Measurements from ENCODE around the gene HOXA4. TPM values are rescaled to one million over a fixed set of nuclear protein-coding genes. Genes with fewer than 3 reads are reported as not detected.

HOXA4 gene
- polyA plus RNA-seq, 3 donors, result 0.48 TPM; not detected in 2

DNA sequence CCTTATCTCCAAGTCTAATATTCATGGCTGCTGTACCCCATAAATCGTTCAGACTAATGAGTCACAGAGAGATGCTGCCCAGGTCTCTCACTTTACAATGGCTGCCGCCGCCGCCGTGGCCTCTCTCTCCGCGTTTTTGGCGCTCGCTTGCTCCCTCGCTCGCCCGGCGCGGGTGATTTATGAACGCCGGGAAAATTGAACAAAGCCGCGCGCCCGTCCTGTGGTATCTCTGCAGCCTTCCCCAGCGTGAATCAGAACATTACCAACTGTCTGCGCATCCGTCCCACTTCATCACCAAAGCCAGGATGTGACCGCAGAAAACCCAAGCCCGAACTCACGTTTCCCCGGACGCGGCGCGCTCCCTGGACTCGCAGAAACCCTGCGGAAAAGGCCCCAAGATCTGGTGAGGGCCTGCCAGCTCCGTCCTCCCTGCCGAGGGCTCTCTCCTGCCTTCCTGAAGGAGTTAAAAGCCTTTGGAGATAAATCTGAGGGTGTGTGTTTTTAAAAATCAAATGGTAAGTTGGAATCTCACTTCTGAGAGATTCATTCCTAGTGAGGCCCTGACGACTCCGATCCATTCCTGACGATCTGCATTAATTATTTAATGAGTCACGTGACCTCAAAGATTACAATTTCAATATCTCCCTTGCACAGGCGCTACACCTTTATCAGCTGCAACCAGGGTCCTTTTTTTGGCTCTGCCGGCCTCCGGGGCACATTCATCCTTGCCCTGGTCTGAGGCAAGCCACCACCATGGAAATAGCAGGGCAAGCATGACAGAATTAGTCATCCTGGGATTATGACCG lies 6.3 kb downstream of the HOXA4 start:
- Histone ChIP-seq H3K36me3 (replicated peaks in 1 of 2; ENCODE audit: control insufficient read depth in 1 of 2, insufficient read depth in 2 of 2, low read length in 2 of 2) (no peaks in the 10 kb centered on the region), H3K4me2 (replicated peaks; ENCODE audit: extremely low read depth, low read length, poor library complexity, severe bottlenecking) (no peak overlapping the region), H3K79me2 (ENCODE audit: insufficient read depth, low read length) (no peaks in the 10 kb centered on the region), H3K27me3 (ENCODE audit: control insufficient read depth in 2 of 2, insufficient read depth in 2 of 2, low read length in 2 of 2) (no peaks in the 10 kb centered on the region), H3K4me3 (replicated peaks in 1 of 3; ENCODE audit: low read depth in 2 of 3, low read length in 3 of 3) (no peak overlapping the region), H3K27ac (ENCODE audit: low read depth in 1 of 2, low read length in 2 of 2) (no peak overlapping the region), H4K20me1 (ENCODE audit: insufficient read depth, low read length) (no peaks in the 10 kb centered on the region), H3K4me1 (ENCODE audit: control insufficient read depth in 1 of 2, insufficient read depth in 2 of 2, low read length in 2 of 2) (no peaks in the 10 kb centered on the region), H3K9me3 (replicated peaks in 1 of 2; ENCODE audit: control insufficient read depth in 1 of 2, insufficient read depth in 1 of 2, low read length in 2 of 2) (no peaks in the 10 kb centered on the region), H3K9ac (ENCODE audit: insufficient read depth, low read length, poor library complexity, severe bottlenecking) (no peak overlapping the region), H2AFZ (ENCODE audit: insufficient read depth, low read depth, low read length, poor library complexity, severe bottlenecking) (no peak overlapping the region)
- no peak overlapping the region for H3K27ac Mint-ChIP-seq
- intact Hi-C loops (cut with micrococcal nuclease), result no loop called here
- 97% methylated on average over 38 of the region's 43 CpGs for WGBS (ENCODE audit: insufficient coverage)
- H3K4me3 Mint-ChIP-seq, result no peak overlapping the region
- peaks cover 6% of the 10 kb centered on the region for H3K4me1 Mint-ChIP-seq
- H3K9me3 Mint-ChIP-seq, result peaks cover 0 to 3% (median 0%) of the 10 kb centered on the region in 7 donors
- TF ChIP-seq, protein P1, sequence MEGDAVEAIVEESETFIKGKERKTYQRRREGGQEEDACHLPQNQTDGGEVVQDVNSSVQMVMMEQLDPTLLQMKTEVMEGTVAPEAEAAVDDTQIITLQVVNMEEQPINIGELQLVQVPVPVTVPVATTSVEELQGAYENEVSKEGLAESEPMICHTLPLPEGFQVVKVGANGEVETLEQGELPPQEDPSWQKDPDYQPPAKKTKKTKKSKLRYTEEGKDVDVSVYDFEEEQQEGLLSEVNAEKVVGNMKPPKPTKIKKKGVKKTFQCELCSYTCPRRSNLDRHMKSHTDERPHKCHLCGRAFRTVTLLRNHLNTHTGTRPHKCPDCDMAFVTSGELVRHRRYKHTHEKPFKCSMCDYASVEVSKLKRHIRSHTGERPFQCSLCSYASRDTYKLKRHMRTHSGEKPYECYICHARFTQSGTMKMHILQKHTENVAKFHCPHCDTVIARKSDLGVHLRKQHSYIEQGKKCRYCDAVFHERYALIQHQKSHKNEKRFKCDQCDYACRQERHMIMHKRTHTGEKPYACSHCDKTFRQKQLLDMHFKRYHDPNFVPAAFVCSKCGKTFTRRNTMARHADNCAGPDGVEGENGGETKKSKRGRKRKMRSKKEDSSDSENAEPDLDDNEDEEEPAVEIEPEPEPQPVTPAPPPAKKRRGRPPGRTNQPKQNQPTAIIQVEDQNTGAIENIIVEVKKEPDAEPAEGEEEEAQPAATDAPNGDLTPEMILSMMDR (IDR thresholded peaks at IDR 0.05), result no peak
- peaks cover 4 to 7% (median 4%) of the 10 kb centered on the region in 3 donors for H3K27me3 Mint-ChIP-seq (ENCODE audit: low read depth in 3 of 3)
- H3K36me3 Mint-ChIP-seq, result peaks cover 0 to 2% of the 10 kb centered on the region in 2 donors
- DNase-seq, result no peak

GRCh38 chr7:27123477-27124053 lies 7.0 kb downstream of the HOXA4 start:
- intact Hi-C loops (cut with micrococcal nuclease), result no loop called here
- 98% methylated on average over 14 of the region's 26 CpGs for WGBS (ENCODE audit: insufficient coverage)
- no peak overlapping the region for H2AFZ ChIP-seq (ENCODE audit: insufficient read depth, low read depth, low read length, poor library complexity, severe bottlenecking)

More at GRCh38 chr7:27123477-27124053, 7.0 kb downstream of the HOXA4 start:
- Mint-ChIP-seq H3K4me1 (peaks cover 6% of the 10 kb centered on the region), H3K27ac (no peak overlapping the region), H3K4me3 (no peak overlapping the region), H3K9me3 (peaks cover 0 to 3% (median 0%) of the 10 kb centered on the region in 7 donors), H3K27me3 (ENCODE audit: low read depth in 3 of 3) (peaks cover 3 to 6% (median 5%) of the 10 kb centered on the region in 3 donors), H3K36me3 (no peaks in the 10 kb centered on the region)
- Histone ChIP-seq H4K20me1 (ENCODE audit: insufficient read depth, low read length) (no peaks in the 10 kb centered on the region), H3K4me1 (ENCODE audit: control insufficient read depth in 1 of 2, insufficient read depth in 2 of 2, low read length in 2 of 2) (no peaks in the 10 kb centered on the region), H3K27me3 (ENCODE audit: control insufficient read depth in 2 of 2, insufficient read depth in 2 of 2, low read length in 2 of 2) (no peaks in the 10 kb centered on the region), H3K36me3 (replicated peaks in 1 of 2; ENCODE audit: control insufficient read depth in 1 of 2, insufficient read depth in 2 of 2, low read length in 2 of 2) (no peaks in the 10 kb centered on the region), H3K4me2 (replicated peaks; ENCODE audit: extremely low read depth, low read length, poor library complexity, severe bottlenecking) (no peak overlapping the region), H3K27ac (ENCODE audit: low read depth in 1 of 2, low read length in 2 of 2) (no peak overlapping the region), H3K4me3 (replicated peaks in 1 of 3; ENCODE audit: low read depth in 2 of 3, low read length in 3 of 3) (no peak overlapping the region), H3K9me3 (replicated peaks in 1 of 2; ENCODE audit: control insufficient read depth in 1 of 2, insufficient read depth in 1 of 2, low read length in 2 of 2) (no peaks in the 10 kb centered on the region), H3K9ac (ENCODE audit: insufficient read depth, low read length, poor library complexity, severe bottlenecking) (no peak overlapping the region), H3K79me2 (ENCODE audit: insufficient read depth, low read length) (no peaks in the 10 kb centered on the region)
- TF ChIP-seq, protein P1 (IDR thresholded peaks at IDR 0.05), result no peak
- no peak for DNase-seq
